ENCODE measurements around the gene MAGEB4. TPM values are rescaled to one million over a fixed set of nuclear protein-coding genes. Genes with fewer than 3 reads are reported as not detected.
"Not testable (repeated sequence)": the region's sequence is repeated elsewhere in the genome, so short reads cannot be mapped to it uniquely, and the experiment has no call there.

The MAGEB4 gene
- not detected in 2 replicates for total RNA-seq

DNA sequence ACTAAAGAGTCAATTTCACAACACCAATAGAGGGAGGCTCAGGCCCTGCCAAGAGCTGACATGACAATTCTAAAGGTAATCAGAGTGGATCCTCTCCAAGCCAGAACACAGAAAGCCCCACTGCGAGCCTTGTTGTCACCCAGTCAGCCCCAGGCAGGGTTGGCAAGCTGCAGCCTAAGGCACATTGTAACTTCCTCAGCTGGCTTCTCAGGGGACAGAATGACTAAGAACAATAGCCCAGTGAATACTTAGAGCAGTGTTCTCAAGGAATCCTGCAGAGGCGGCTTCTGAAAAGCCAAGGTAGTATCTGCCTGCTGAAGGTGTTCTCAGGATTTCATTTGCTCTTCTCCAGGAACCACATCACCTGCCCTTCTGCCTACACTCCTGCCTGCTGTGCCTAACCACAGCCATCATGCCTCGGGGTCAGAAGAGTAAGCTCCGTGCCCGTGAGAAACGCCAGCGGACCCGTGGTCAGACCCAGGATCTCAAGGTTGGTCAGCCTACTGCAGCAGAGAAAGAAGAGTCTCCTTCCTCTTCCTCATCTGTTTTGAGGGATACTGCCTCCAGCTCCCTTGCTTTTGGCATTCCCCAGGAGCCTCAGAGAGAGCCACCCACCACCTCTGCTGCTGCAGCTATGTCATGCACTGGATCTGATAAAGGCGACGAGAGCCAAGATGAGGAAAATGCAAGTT is at the start of gene MAGEB4:
Gene MAGEB4, plus strand, starts transcription at position 277 of the 692 bp plus-strand sequence. Its CDS starts 136 bp downstream, at position 413.
- TF ChIP-seq CTCF (IDR thresholded peaks at IDR 0.05; ENCODE audit: insufficient read depth, low read depth, low read length) = no peak

GRCh38 chrX:30193910-30194309 is 47.9 kb upstream of the MAGEB4 start:
- not testable (repeated sequence) for H3K4me3 ChIP-seq (ENCODE audit: low read depth, low read length); DNase-seq (ENCODE audit: low read depth)

More for the DNA sequence above, at the start of gene MAGEB4:
- DNase-seq (ENCODE audit: low read depth) = no peak
- H3K4me3 ChIP-seq (ENCODE audit: low read depth, low read length) = no peak within 1 kb of the TSS

DNA sequence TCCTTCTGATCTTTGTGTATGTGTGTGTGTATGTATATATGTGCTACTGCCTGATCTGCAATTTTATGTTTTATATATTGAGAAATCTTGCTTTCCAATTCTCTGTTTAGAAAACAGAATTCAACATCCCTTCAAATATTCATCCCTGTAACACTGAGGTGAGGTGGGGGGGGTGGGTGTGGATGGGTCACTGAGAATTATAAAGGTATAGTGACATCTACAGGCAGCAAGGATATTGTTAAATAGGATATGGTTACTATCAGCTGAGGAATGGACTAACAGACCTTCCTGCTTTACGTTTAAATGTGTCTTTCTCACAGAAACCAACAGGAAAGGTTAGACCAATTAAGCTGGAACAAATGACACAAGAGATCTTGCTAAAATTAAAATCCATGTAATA is 45.5 kb upstream of the MAGEB4 start:
- peak; percentile 11 for DNase-seq (ENCODE audit: low read depth)
- H3K4me3 ChIP-seq (ENCODE audit: low read depth, low read length) = no peak overlapping the region
- TF ChIP-seq CTCF (IDR thresholded peaks at IDR 0.05; ENCODE audit: insufficient read depth, low read depth, low read length) = peak; percentile 14

- TF ChIP-seq CTCF (IDR thresholded peaks at IDR 0.05; ENCODE audit: insufficient read depth, low read depth, low read length) = no peak
- H3K4me3 ChIP-seq (ENCODE audit: low read depth, low read length) = no peak overlapping the region
- no peak for DNase-seq (ENCODE audit: low read depth)
Observed at GRCh38 chrX:30212172-30212571, 29.6 kb upstream of the MAGEB4 start.

DNA sequence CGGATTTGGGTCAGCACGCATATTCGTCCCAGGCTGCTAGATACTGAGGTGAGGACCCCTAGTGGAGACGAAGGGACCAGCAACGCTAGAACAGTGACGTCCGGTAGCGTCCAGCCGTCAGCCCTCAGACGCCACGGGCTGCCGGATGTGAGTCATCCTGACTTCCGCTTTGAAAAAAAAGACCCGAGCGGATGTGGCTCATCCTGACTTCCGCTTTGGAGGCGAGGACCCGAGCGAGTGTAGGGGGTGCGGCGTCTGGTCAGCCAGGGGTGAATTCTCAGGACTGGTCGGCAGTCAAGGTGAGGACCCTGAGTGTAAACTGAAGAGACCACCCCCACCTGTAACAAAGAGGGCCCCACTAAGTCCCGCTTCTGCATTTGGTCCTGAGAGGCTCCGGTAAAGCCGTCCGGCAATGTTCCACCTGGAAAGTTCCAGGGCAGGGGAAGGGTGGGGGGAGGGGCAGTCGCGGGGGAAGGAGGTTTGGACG is 26.4 kb upstream of the MAGEB4 start, which contains the start of gene MAGEB2:
Gene MAGEB2, plus strand, starts transcription at position 207 of the 487 bp plus-strand sequence. CDS start 3,018 bp downstream, outside the sequence.
- DNase-seq (ENCODE audit: low read depth) = no peak
- TF ChIP-seq CTCF (IDR thresholded peaks at IDR 0.05; ENCODE audit: insufficient read depth, low read depth, low read length) = no peak
- H3K4me3 ChIP-seq (ENCODE audit: low read depth, low read length) = no peak within 1 kb of the TSS

DNA sequence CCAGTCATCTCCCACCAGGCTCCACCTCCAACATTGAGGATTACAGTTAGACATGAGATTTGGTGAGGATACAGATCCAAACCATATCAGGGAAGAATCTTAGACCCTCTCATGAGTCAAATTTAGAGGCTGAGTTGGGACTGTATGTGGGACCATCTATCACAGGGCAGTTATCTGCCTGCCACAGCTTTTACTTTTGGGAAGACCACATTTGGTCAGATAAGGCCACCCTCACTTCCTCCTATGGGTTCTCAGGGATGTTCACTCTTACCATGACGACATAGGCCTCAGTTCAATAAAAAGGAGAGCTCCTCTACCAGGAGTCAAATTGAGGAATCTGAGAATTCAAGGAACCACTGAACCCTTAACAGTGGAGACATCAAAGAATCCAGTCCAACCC is 24.3 kb upstream of the MAGEB4 start:
- H3K4me3 ChIP-seq (ENCODE audit: low read depth, low read length) = no peak overlapping the region
- no peak for DNase-seq (ENCODE audit: low read depth)
- no peak for TF ChIP-seq CTCF (IDR thresholded peaks at IDR 0.05; ENCODE audit: insufficient read depth, low read depth, low read length)

GRCh38 chrX:30219372-30219771 is 22.4 kb upstream of the MAGEB4 start:
- no peak for DNase-seq (ENCODE audit: low read depth)
- TF ChIP-seq CTCF (IDR thresholded peaks at IDR 0.05; ENCODE audit: insufficient read depth, low read depth, low read length) = no peak
- H3K4me3 ChIP-seq (ENCODE audit: low read depth, low read length) = no peak overlapping the region
